ENCODE measurements around the gene FXYD4.
A peak's percentile ranks its signal among the peaks of the same experiment; 100 is the strongest.

FXYD4 gene

DNA sequence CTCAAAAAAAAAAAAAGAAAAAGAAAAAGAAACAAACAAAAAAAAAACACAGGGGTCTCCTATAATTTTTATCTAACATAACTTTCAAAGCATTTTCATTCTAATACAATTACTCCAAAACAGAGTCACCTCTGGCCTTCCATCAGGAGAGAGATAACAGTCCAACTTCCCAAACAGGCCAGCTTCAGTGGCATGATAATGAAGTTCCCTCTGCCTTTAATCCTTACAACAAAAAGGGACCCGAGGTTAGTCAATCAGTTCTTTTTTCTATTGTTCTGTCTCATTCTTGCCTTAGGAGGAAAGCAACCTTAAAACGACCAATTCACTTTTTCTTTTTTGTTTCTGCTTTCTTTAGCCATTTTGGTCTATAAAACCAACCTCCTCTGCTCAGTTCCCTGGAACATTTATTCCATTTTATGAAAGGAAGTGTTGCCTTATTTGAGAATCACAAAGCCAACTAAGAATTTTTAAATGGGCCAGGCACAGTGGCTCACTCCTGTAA lies 16.5 kb upstream of the FXYD4 start:
- Histone ChIP-seq H3K4me1 (peaks cover 15% of the 10 kb centered on the region), H3K36me3 (ENCODE audit: control insufficient read depth, insufficient read depth, low read length) (no peaks in the 10 kb centered on the region), H3K9ac (no peak overlapping the region), H2AFZ (no peak overlapping the region), H3K9me3 (ENCODE audit: control insufficient read depth, low read length) (no peaks in the 10 kb centered on the region), H3K4me3 (ENCODE audit: low read depth, low read length) (no peak overlapping the region), H3K4me2 (ENCODE audit: low read length) (no peak overlapping the region), H3K79me2 (no peaks in the 10 kb centered on the region), H3K27ac (no peak overlapping the region), H3K27me3 (ENCODE audit: control insufficient read depth, insufficient read depth, low read length) (no peaks in the 10 kb centered on the region)
- no peak for TF ChIP-seq CTCF (IDR thresholded peaks at IDR 0.05)

GRCh38 chr10:43355749-43356371 lies 15.6 kb upstream of the FXYD4 start:
- no peaks in the 10 kb centered on the region for H3K36me3 ChIP-seq (ENCODE audit: control insufficient read depth, insufficient read depth, low read length)
- H3K4me3 ChIP-seq (ENCODE audit: low read depth, low read length), result no peak overlapping the region
- H2AFZ ChIP-seq, result peak overlapping the region; percentile 56
- TF ChIP-seq CTCF (IDR thresholded peaks at IDR 0.05), result no peak
- no peaks in the 10 kb centered on the region for H3K9me3 ChIP-seq (ENCODE audit: control insufficient read depth, low read length)
- no peaks in the 10 kb centered on the region for H3K79me2 ChIP-seq
- no peak overlapping the region for H3K27ac ChIP-seq
- no peak overlapping the region for H3K9ac ChIP-seq
- H3K4me1 ChIP-seq, result peaks cover 8% of the 10 kb centered on the region
- no peak overlapping the region for H3K4me2 ChIP-seq (ENCODE audit: low read length)
- H3K27me3 ChIP-seq (ENCODE audit: control insufficient read depth, insufficient read depth, low read length), result no peaks in the 10 kb centered on the region

- Histone ChIP-seq H3K9ac (no peak overlapping the region), H3K4me3 (ENCODE audit: low read depth, low read length) (no peak overlapping the region), H3K4me1 (peaks cover 8% of the 10 kb centered on the region), H2AFZ (no peak overlapping the region), H3K9me3 (ENCODE audit: control insufficient read depth, low read length) (no peaks in the 10 kb centered on the region), H3K36me3 (ENCODE audit: control insufficient read depth, insufficient read depth, low read length) (no peaks in the 10 kb centered on the region), H3K79me2 (no peaks in the 10 kb centered on the region), H3K27ac (no peak overlapping the region), H3K4me2 (ENCODE audit: low read length) (no peak overlapping the region), H3K27me3 (ENCODE audit: control insufficient read depth, insufficient read depth, low read length) (no peaks in the 10 kb centered on the region)
- TF ChIP-seq CTCF (IDR thresholded peaks at IDR 0.05), result no peak
Measured at GRCh38 chr10:43360086-43360485, 11.3 kb upstream of the FXYD4 start.

- TF ChIP-seq CTCF (IDR thresholded peaks at IDR 0.05), result no peak
- Histone ChIP-seq H3K9me3 (ENCODE audit: control insufficient read depth, low read length) (no peaks in the 10 kb centered on the region), H3K4me1 (no peaks in the 10 kb centered on the region), H3K36me3 (ENCODE audit: control insufficient read depth, insufficient read depth, low read length) (no peaks in the 10 kb centered on the region), H3K4me3 (ENCODE audit: low read depth, low read length) (peak overlapping the region; percentile 85), H3K79me2 (no peaks in the 10 kb centered on the region), H3K27me3 (ENCODE audit: control insufficient read depth, insufficient read depth, low read length) (no peaks in the 10 kb centered on the region), H3K9ac (no peak overlapping the region), H2AFZ (peak overlapping the region; percentile 98), H3K27ac (peak overlapping the region; percentile 85), H3K4me2 (ENCODE audit: low read length) (peak overlapping the region; percentile 88)
Measured at GRCh38 chr10:43361547-43362190, 9.8 kb upstream of the FXYD4 start.
